ENCODE results near the gene DIPK1A. TPM values are rescaled to one million over a fixed set of nuclear protein-coding genes. Genes with fewer than 3 reads are reported as not detected.

DIPK1A gene
- total and polyA plus RNA-seq, 10 donors: 5.4 to 15.7 (median 9.9) TPM

- TF ChIP-seq POLR2AphosphoS5 (IDR thresholded peaks at IDR 0.05): no peak
- TF ChIP-seq POLR2A (IDR thresholded peaks at IDR 0.05): no peak
- TF ChIP-seq, protein P1, sequence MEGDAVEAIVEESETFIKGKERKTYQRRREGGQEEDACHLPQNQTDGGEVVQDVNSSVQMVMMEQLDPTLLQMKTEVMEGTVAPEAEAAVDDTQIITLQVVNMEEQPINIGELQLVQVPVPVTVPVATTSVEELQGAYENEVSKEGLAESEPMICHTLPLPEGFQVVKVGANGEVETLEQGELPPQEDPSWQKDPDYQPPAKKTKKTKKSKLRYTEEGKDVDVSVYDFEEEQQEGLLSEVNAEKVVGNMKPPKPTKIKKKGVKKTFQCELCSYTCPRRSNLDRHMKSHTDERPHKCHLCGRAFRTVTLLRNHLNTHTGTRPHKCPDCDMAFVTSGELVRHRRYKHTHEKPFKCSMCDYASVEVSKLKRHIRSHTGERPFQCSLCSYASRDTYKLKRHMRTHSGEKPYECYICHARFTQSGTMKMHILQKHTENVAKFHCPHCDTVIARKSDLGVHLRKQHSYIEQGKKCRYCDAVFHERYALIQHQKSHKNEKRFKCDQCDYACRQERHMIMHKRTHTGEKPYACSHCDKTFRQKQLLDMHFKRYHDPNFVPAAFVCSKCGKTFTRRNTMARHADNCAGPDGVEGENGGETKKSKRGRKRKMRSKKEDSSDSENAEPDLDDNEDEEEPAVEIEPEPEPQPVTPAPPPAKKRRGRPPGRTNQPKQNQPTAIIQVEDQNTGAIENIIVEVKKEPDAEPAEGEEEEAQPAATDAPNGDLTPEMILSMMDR (IDR thresholded peaks at IDR 0.05 in 8 of 11, conservative IDR thresholded peaks at IDR 0.05 in 3 of 11): no peak
- H3K36me3 ChIP-seq: no peaks in the 10 kb centered on the region
- no peak for DNase-seq
- peaks cover 0 to 5% (median 0%) of the 10 kb centered on the region in 6 donors for H3K4me1 ChIP-seq
- H3K4me3 ChIP-seq: no peak overlapping the region
- H3K9me3 ChIP-seq: no peaks in the 10 kb centered on the region
- 64 to 86% (median 78%) methylated on average over 3 of the region's 3 CpGs for WGBS, 5 donors
- no peak overlapping the region for H3K27ac ChIP-seq
- intact Hi-C loops (cut with DNase I; ENCODE audit: low total_unique reads): loop anchor here (5.0 kb wide), 1 partner anchor 71 kb away; no protein-coding TSS in a partner anchor
- no peaks in the 10 kb centered on the region for H3K27me3 ChIP-seq (replicated peaks in 1 of 7)
These were observed 138.4 kb downstream of the DIPK1A start for GRCh38 chr1:92822879-92823278.

GRCh38 chr1:92820551-92820950 lies 140.7 kb downstream of the DIPK1A start:
- Histone ChIP-seq H3K27me3 (replicated peaks in 1 of 7) (no peaks in the 10 kb centered on the region), H3K4me3 (no peak overlapping the region), H3K9me3 (no peaks in the 10 kb centered on the region), H3K27ac (no peak overlapping the region), H3K4me1 (peaks cover 0 to 5% (median 0%) of the 10 kb centered on the region in 6 donors), H3K36me3 (no peaks in the 10 kb centered on the region)
- 89 to 97% (median 93%) methylated on average over 3 of the region's 3 CpGs for WGBS, 5 donors
- intact Hi-C loops (cut with DNase I; ENCODE audit: low total_unique reads): loop anchor here (5.0 kb wide), 1 partner anchor 68 kb away; no protein-coding TSS in a partner anchor
- no peak for TF ChIP-seq POLR2A (IDR thresholded peaks at IDR 0.05)
- TF ChIP-seq, protein P1 (IDR thresholded peaks at IDR 0.05 in 8 of 11, conservative IDR thresholded peaks at IDR 0.05 in 3 of 11): no peak
- TF ChIP-seq POLR2AphosphoS5 (IDR thresholded peaks at IDR 0.05): no peak
- no peak for DNase-seq

DNA sequence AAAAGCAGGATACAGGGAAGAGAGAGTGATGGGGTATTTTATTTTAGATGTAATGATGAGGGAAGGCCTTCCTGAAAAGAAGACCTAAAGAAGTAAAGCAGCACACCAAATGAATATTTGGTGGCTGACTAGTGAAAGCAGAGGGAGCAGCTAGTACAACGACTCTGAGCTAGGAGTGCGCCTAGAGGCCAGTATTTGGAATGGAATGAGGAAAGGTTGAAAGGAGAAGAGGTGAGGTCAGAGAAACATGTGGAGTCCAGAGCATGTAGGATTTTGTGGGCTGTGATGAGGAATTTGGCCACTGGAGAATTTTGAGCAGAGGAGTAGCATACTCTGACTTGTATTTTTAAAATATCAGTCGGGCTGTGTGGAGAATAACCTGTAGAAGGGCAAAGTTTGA lies 141.2 kb downstream of the DIPK1A start:
- Histone ChIP-seq H3K4me1 (peaks cover 0 to 5% (median 0%) of the 10 kb centered on the region in 6 donors), H3K27ac (no peak overlapping the region), H3K9me3 (no peaks in the 10 kb centered on the region), H3K27me3 (replicated peaks in 1 of 7) (no peaks in the 10 kb centered on the region), H3K36me3 (no peaks in the 10 kb centered on the region), H3K4me3 (no peak overlapping the region)
- 80 to 89% (median 85%) methylated on average over 3 of the region's 3 CpGs for WGBS, 5 donors
- intact Hi-C loops (cut with DNase I; ENCODE audit: low total_unique reads): loop anchor here (5.0 kb wide), 1 partner anchor 68 kb away; no protein-coding TSS in a partner anchor
- DNase-seq: no peak
- TF ChIP-seq POLR2AphosphoS5 (IDR thresholded peaks at IDR 0.05): no peak
- TF ChIP-seq, protein P1 (IDR thresholded peaks at IDR 0.05 in 8 of 11, conservative IDR thresholded peaks at IDR 0.05 in 3 of 11): no peak
- TF ChIP-seq POLR2A (IDR thresholded peaks at IDR 0.05): no peak

DNA sequence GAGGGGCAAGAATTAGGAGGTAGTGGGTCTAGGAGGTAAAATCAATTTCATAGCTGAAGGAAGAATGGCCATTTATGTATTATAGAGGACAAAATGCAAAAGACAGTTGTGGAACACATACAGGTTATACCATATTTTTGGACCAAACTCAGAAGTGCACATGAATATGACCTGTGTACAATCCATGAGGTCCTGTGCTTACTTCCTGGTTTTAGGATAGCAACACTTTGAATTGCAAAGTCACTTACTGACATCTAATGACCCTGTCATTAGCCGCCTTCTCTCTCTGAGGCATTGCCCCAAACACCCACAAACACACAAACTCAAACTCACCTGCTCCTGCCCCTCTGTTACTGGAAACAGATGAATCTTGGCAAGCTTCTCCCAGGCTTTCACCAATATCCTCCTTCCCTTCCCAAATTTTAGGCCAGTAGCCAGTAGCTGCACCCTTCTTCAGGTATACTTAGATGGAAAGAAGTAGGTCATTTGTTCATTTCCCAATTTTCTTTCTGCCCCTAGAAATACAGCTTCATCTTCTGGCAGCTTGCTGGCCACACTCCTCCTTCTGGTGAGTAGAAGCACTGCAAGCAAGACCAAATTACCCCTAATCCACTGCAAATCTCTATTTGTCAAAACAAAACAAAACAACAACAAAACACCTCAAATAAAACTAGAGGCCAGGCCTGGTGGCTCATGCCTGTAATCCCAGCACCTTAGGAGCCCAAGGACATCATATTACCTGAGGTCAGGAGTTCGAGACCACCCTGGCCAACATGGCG lies 143.1 kb downstream of the DIPK1A start:
- TF ChIP-seq, protein P1 (IDR thresholded peaks at IDR 0.05 in 8 of 11, conservative IDR thresholded peaks at IDR 0.05 in 3 of 11): peak; percentile 53 to 80 (median 75)
- TF ChIP-seq POLR2AphosphoS5 (IDR thresholded peaks at IDR 0.05): no peak
- 86 to 93% (median 92%) methylated on average over 3 of the region's 3 CpGs for WGBS, 5 donors
- Histone ChIP-seq H3K27me3 (replicated peaks in 1 of 7) (no peaks in the 10 kb centered on the region), H3K9me3 (no peaks in the 10 kb centered on the region), H3K36me3 (no peaks in the 10 kb centered on the region), H3K4me3 (no peak overlapping the region), H3K27ac (no peak overlapping the region), H3K4me1 (peaks cover 0 to 5% (median 0%) of the 10 kb centered on the region in 6 donors)
- intact Hi-C loops (cut with DNase I; ENCODE audit: low total_unique reads): no loop called here
- DNase-seq: no peak

All from spleen (tissue), 11 donors.